IMR-90 (cell line): ENCODE data around the gene ANP32A. TPM values are rescaled to one million over a fixed set of nuclear protein-coding genes. Genes with fewer than 3 reads are reported as not detected.

ENCODE experiments used
- ATAC-seq: fragments of 200-7000 bp; cut with Tn5 transposase; 2 replicates; pipeline ENCODE4 v1.9.1; 2020; ENCODE audit warnings: low read depth, mild to moderate bottlenecking, moderate library complexity
- BruUV-seq: library from RNA; stranded (reverse); fragments of 400-500 nt; replicated peaks from 2 replicates; lab custom pipeline; 2021; lab: Mats Ljungman, UMichigan
- CTCF ChIA-PET: fragments of 300-600 bp; formaldehyde crosslinking; extraction: SDS; loops from one replicate; lab custom pipeline; 2021; ENCODE audit warnings: antibody characterized with exemption; lab: Yijun Ruan, JAX
- POLR2A ChIA-PET: fragments of 300-600 bp; sonication (Branson Sonifier 250); formaldehyde crosslinking; loops from one replicate; lab custom pipeline; 2022; ENCODE audit warnings: antibody characterized with exemption; ENCODE audit not compliant: unreplicated experiment; lab: Charles Lee
- DNase-seq: peaks from one replicate; pipeline ENCODE4 v3.0.0; 2013
- H2AFZ ChIP-seq: replicated peaks from 2 replicates; pipeline ENCODE3; 2013; ENCODE audit warnings: low read length, mild to moderate bottlenecking; ENCODE audit not compliant: poor library complexity
- H2AK5ac ChIP-seq: 2 replicates; pipeline ENCODE4 v1.6.1; 2013; ENCODE audit warnings: low read depth, low read length, inconsistent platforms
- H2AK9ac ChIP-seq: replicated peaks from 2 replicates; pipeline ENCODE3; 2013; ENCODE audit warnings: mild to moderate bottlenecking, low read depth, low read length, moderate library complexity; ENCODE audit not compliant: poor library complexity
- H2BK120ac ChIP-seq: 2 replicates; pipeline ENCODE4 v1.6.1; 2013; ENCODE audit warnings: low read depth, low read length, inconsistent platforms
- H2BK15ac ChIP-seq: 3 replicates; pipeline ENCODE4 v1.6.1; 2013; ENCODE audit warnings: low read depth, low read length, inconsistent platforms
- H2BK20ac ChIP-seq: 2 replicates; pipeline ENCODE4 v1.6.1; 2013; ENCODE audit warnings: low read depth, mild to moderate bottlenecking, inconsistent platforms, low read length, moderate library complexity
- H2BK5ac ChIP-seq: 2 replicates; pipeline ENCODE4 v1.6.1; 2013; ENCODE audit warnings: mild to moderate bottlenecking, low read depth, low read length, inconsistent platforms; ENCODE audit not compliant: poor library complexity, severe bottlenecking
- H3K14ac ChIP-seq: replicated peaks from 2 replicates; pipeline ENCODE4 v1.6.1; 2013; ENCODE audit warnings: low read depth, low read length, inconsistent platforms
- H3K18ac ChIP-seq: 2 replicates; pipeline ENCODE4 v1.6.1; 2013; ENCODE audit warnings: low read depth, low read length, control low read depth
- H3K23ac ChIP-seq: 2 replicates; pipeline ENCODE4 v1.6.1; 2013; ENCODE audit warnings: low read depth, low read length, inconsistent platforms
- H3K27ac ChIP-seq: 2 replicates; pipeline ENCODE4 v1.5.1; 2013; ENCODE audit warnings: mild to moderate bottlenecking, control low read depth, low read length; ENCODE audit not compliant: insufficient read depth
- H3K27me3 ChIP-seq: 2 replicates; pipeline ENCODE4 v1.6.1; 2013; ENCODE audit warnings: low read length; ENCODE audit not compliant: control insufficient read depth, insufficient read depth
- H3K36me3 ChIP-seq: 2 replicates; pipeline ENCODE4 v1.6.1; 2013; ENCODE audit warnings: low read length, mixed read lengths; ENCODE audit not compliant: control insufficient read depth, insufficient read depth
- H3K4ac ChIP-seq: 2 replicates; pipeline ENCODE4 v1.6.1; 2013; ENCODE audit warnings: low read depth, low read length, inconsistent platforms
- H3K4me1 ChIP-seq: 2 replicates; pipeline ENCODE4 v1.6.1; 2013; ENCODE audit warnings: low read length, mixed read lengths; ENCODE audit not compliant: control insufficient read depth, insufficient read depth
- H3K4me2 ChIP-seq: 2 replicates; pipeline ENCODE4 v1.6.1; 2013; ENCODE audit warnings: low read depth, mild to moderate bottlenecking, control low read depth, low read length, moderate library complexity
- H3K4me3 ChIP-seq: 2 replicates; pipeline ENCODE4 v1.5.1; 2013; ENCODE audit warnings: low read depth, mild to moderate bottlenecking, control low read depth, low read length, moderate library complexity; ENCODE audit not compliant: insufficient read depth
- H3K56ac ChIP-seq: 2 replicates; pipeline ENCODE4 v1.6.1; 2013; ENCODE audit warnings: low read length, inconsistent platforms; ENCODE audit not compliant: insufficient read depth; ENCODE audit errors: extremely low read depth
- H3K79me1 ChIP-seq, 2 experiments: 2 replicates each; pipeline ENCODE4 v1.6.1; 2013; ENCODE audit warnings: low read length in 2 of 2, inconsistent platforms in 1 of 2, low read depth in 1 of 2
- H3K9ac ChIP-seq: 2 replicates; pipeline ENCODE4 v1.6.1; 2013; ENCODE audit warnings: low read depth, low read length, control low read depth
- H3K9me1 ChIP-seq: 2 replicates; pipeline ENCODE4 v1.6.1; 2013; ENCODE audit warnings: low read length, inconsistent platforms; ENCODE audit not compliant: insufficient read depth
- H3K9me3 ChIP-seq: 2 replicates; pipeline ENCODE4 v1.6.1; 2013; ENCODE audit warnings: low read length; ENCODE audit not compliant: control insufficient read depth, insufficient read depth
- H4K20me1 ChIP-seq: 2 replicates; pipeline ENCODE4 v1.6.1; 2013; ENCODE audit warnings: low read length, inconsistent platforms; ENCODE audit not compliant: insufficient read depth
- H4K5ac ChIP-seq: 2 replicates; pipeline ENCODE4 v1.6.1; 2013; ENCODE audit warnings: mild to moderate bottlenecking, low read depth, low read length, control low read depth
- H4K8ac ChIP-seq, 2 experiments: 2 replicates each; pipeline ENCODE4 v1.6.1; 2013; ENCODE audit warnings: low read depth in 2 of 2, low read length in 2 of 2, control low read depth in 1 of 2, inconsistent platforms in 1 of 2
- H4K91ac ChIP-seq: 2 replicates; pipeline ENCODE4 v1.6.1; 2013; ENCODE audit warnings: low read depth, low read length, inconsistent platforms; ENCODE audit not compliant: insufficient read depth
- BHLHE40 ChIP-seq: fragments of 150-350 bp; IDR thresholded peaks from 2 replicates; pipeline ENCODE4 v1.6.1; 2016; ENCODE audit warnings: mild to moderate bottlenecking, low read depth, low read length
- CEBPB ChIP-seq: IDR thresholded peaks from 2 replicates; pipeline ENCODE4 v1.6.1; 2012; ENCODE audit warnings: low read depth, low read length, improper control_type of control experiment
- CHD1 ChIP-seq: IDR thresholded peaks from 2 replicates; pipeline ENCODE4 v1.6.1; 2012; ENCODE audit warnings: low read depth, low read length, improper control_type of control experiment
- ELK1 ChIP-seq: fragments of 150-350 bp; IDR thresholded peaks from 2 replicates; pipeline ENCODE4 v1.6.1; 2016; ENCODE audit warnings: low read depth, mild to moderate bottlenecking, low read length, moderate library complexity, borderline replicate concordance
- FOS ChIP-seq: fragments of 150-350 bp; IDR thresholded peaks from 2 replicates; pipeline ENCODE4 v1.6.1; 2016; ENCODE audit warnings: low read depth, low read length
- MAFK ChIP-seq: IDR thresholded peaks from 2 replicates; pipeline ENCODE4 v1.6.1; 2012; ENCODE audit warnings: low read depth, low read length, improper control_type of control experiment
- MAZ ChIP-seq: IDR thresholded peaks from 2 replicates; pipeline ENCODE4 v1.6.1; 2012; ENCODE audit warnings: low read depth, mild to moderate bottlenecking, low read length, improper control_type of control experiment, moderate library complexity, borderline replicate concordance
- MXI1 ChIP-seq: IDR thresholded peaks from 2 replicates; pipeline ENCODE4 v1.6.1; 2012; ENCODE audit warnings: low read depth, mild to moderate bottlenecking, low read length, moderate library complexity, borderline replicate concordance
- NFE2L2 ChIP-seq: fragments of 150-350 bp; IDR thresholded peaks from 2 replicates; pipeline ENCODE4 v1.6.1; 2016; ENCODE audit warnings: low read depth, mild to moderate bottlenecking, low read length
- POLR2A ChIP-seq: IDR thresholded peaks from 2 replicates; pipeline ENCODE4 v1.6.1; 2012; ENCODE audit warnings: mild to moderate bottlenecking, low read depth, low read length
- RAD21 ChIP-seq: IDR thresholded peaks from 2 replicates; pipeline ENCODE4 v1.6.1; 2012; ENCODE audit warnings: low read length, improper control_type of control experiment
- RCOR1 ChIP-seq: IDR thresholded peaks from 2 replicates; pipeline ENCODE4 v1.6.1; 2012; ENCODE audit warnings: mild to moderate bottlenecking, low read length, improper control_type of control experiment; ENCODE audit not compliant: insufficient replicate concordance
- RFX5 ChIP-seq: IDR thresholded peaks from 2 replicates; pipeline ENCODE4 v1.8.0; 2012; ENCODE audit warnings: low read depth, mild to moderate bottlenecking, low read length, moderate library complexity
- SMC3 ChIP-seq: fragments of 150-350 bp; IDR thresholded peaks from 2 replicates; pipeline ENCODE4 v1.6.1; 2016; ENCODE audit warnings: low read depth, mild to moderate bottlenecking, antibody characterized with exemption, low read length, moderate library complexity
- dilution Hi-C: fragments of 300-500 bp; cut with HindIII; formaldehyde crosslinking; loops from one replicate; pipeline ENCODE4 v1.14.3; 2018; ENCODE audit warnings: low sequenced_read_pairs; ENCODE audit not compliant: unreplicated experiment
- in situ Hi-C: fragments of 300-500 bp; cut with MboI; formaldehyde crosslinking; loops from 3 replicates; pipeline ENCODE4 v1.14.3; 2019; ENCODE audit warnings: low sequenced_read_pairs, inconsistent platforms, mixed read lengths
- intact Hi-C: fragments of 100-400 bp; cut with micrococcal nuclease; formaldehyde crosslinking; loops from 2 replicates; pipeline ENCODE4 v1.10.0; 2022
- polyA plus RNA-seq, 3 experiments: library from polyadenylated mRNA; depleted of rRNA; stranded (reverse); fragments of >200 nt; gene quantifications; 2 replicates each; pipeline ENCODE4 v1.2.3, GENCODE V29; 2012; ENCODE audit warnings: low replicate concordance in 1 of 3
- total RNA-seq: library from RNA; depleted of rRNA; stranded (reverse); fragments of >200 nt; gene quantifications from 2 replicates; pipeline ENCODE4 v1.2.3, GENCODE V29; 2012
- TF ChIP-seq, protein P1 (sequence below): conservative IDR thresholded peaks from 2 replicates; pipeline ENCODE4 v1.5.1; 2012; ENCODE audit warnings: mild to moderate bottlenecking, low read depth, low read length, improper control_type of control experiment
- TF ChIP-seq, protein P2 (sequence below): fragments of 150-350 bp; IDR thresholded peaks from 2 replicates; pipeline ENCODE4 v1.6.1; 2017; ENCODE audit warnings: mild to moderate bottlenecking, antibody characterized with exemption, low read length, low read depth

ANP32A gene
- total and polyA plus RNA-seq, 2 of the 4 experiments (the other 2 are of a cell fraction) = 62.4 to 72.8 TPM

DNA sequence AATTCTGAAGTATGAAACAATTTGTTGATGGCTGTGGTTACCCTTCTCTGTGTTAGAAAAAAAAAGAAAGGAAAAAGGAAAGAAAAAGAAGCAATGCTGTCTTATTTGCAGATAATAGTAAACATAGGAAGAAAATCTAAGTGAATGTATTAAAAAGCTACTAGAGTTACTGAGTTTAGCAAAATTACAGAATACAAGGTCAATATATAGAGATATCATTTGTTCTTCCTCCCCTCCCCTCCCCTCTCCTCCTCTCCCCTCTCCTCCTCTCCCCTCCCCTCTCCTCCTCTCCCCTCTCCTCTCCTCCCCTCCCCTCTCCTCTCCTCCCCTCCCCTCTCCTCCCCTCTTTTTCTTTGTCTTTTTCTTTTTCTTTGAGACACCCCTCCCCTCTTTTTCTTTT lies 69.1 kb downstream of the ANP32A start:
- Histone ChIP-seq H2AFZ (no peak overlapping the region), H4K20me1 (no peaks in the 10 kb centered on the region), H4K5ac (no peak overlapping the region), H2AK5ac (no peak overlapping the region), H3K23ac (no peak overlapping the region), H4K91ac (no peak overlapping the region), H3K9me3 (no peaks in the 10 kb centered on the region; the same call in 1 of the 2 replicates), H4K8ac (no peak overlapping the region), H3K14ac (no peak overlapping the region), H2BK120ac (no peak overlapping the region), H2BK20ac (no peak overlapping the region), H3K56ac (no peak overlapping the region), H3K18ac (no peak overlapping the region), H3K4me2 (no peak overlapping the region), H3K36me3 (no peaks in the 10 kb centered on the region), H2BK5ac (no peak overlapping the region), H3K27me3 (peaks cover 17% of the 10 kb centered on the region), H3K4ac (no peak overlapping the region), H3K27ac (no peak overlapping the region), H3K9ac (no peak overlapping the region), H3K9me1 (no peaks in the 10 kb centered on the region), H2AK9ac (no peak overlapping the region), H3K79me1 (no peaks in the 10 kb centered on the region), H3K4me3 (no peak overlapping the region), H2BK15ac (no peak overlapping the region), H3K4me1 (no peaks in the 10 kb centered on the region)
- no peak for ATAC-seq
- intact Hi-C loops (no loop called here), dilution Hi-C loops (no loop called here), in situ Hi-C loops (no loop called here)
- no TSS peak for BruUV-seq
- TF ChIP-seq MAZ = no peak
- no peak for TF ChIP-seq RAD21
- TF ChIP-seq, protein P1, sequence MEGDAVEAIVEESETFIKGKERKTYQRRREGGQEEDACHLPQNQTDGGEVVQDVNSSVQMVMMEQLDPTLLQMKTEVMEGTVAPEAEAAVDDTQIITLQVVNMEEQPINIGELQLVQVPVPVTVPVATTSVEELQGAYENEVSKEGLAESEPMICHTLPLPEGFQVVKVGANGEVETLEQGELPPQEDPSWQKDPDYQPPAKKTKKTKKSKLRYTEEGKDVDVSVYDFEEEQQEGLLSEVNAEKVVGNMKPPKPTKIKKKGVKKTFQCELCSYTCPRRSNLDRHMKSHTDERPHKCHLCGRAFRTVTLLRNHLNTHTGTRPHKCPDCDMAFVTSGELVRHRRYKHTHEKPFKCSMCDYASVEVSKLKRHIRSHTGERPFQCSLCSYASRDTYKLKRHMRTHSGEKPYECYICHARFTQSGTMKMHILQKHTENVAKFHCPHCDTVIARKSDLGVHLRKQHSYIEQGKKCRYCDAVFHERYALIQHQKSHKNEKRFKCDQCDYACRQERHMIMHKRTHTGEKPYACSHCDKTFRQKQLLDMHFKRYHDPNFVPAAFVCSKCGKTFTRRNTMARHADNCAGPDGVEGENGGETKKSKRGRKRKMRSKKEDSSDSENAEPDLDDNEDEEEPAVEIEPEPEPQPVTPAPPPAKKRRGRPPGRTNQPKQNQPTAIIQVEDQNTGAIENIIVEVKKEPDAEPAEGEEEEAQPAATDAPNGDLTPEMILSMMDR = no peak
- no peak for TF ChIP-seq MAFK
- no peak for TF ChIP-seq RFX5
- TF ChIP-seq RCOR1 = no peak
- TF ChIP-seq FOS = no peak
- TF ChIP-seq, protein P2, sequence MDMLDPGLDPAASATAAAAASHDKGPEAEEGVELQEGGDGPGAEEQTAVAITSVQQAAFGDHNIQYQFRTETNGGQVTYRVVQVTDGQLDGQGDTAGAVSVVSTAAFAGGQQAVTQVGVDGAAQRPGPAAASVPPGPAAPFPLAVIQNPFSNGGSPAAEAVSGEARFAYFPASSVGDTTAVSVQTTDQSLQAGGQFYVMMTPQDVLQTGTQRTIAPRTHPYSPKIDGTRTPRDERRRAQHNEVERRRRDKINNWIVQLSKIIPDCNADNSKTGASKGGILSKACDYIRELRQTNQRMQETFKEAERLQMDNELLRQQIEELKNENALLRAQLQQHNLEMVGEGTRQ = no peak
- no peak for TF ChIP-seq BHLHE40
- TF ChIP-seq MXI1 = no peak
- TF ChIP-seq POLR2A = no peak
- TF ChIP-seq ELK1 = no peak
- TF ChIP-seq SMC3 = no peak
- TF ChIP-seq CEBPB = no peak
- TF ChIP-seq NFE2L2 = no peak
- no peak for TF ChIP-seq CHD1
- DNase-seq = no peak
- CTCF ChIA-PET = interaction anchor here (0.6 to 0.7 kb wide), 2 partner anchors 14 to 63 kb away, joined by 3 read pairs; no protein-coding TSS in a partner anchor
- POLR2A ChIA-PET = no interaction called here
